Activated T-cell treated with anti-CD3 and anti-CD28 coated beads for 1 hour (primary cell): ENCODE results near the gene PARN.
A peak's percentile ranks its signal among the peaks of the same experiment; 100 is the strongest.
"Not testable (repeated sequence)": the region's sequence is repeated elsewhere in the genome, so short reads cannot be mapped to it uniquely, and the experiment has no call there.

ENCODE experiments used
- DNase-seq: peaks from one replicate; pipeline ENCODE4 v3.0.0-alpha.2; 2020; ENCODE audit warnings: low read depth

The PARN gene

GRCh38 chr16:14629919-14630619 lies at the start of gene PARN:
Gene PARN, minus strand, starts transcription at chr16:14630260. Its CDS starts 135 bp downstream, at chr16:14630125.
- DNase-seq: peak; percentile 96

- DNase-seq: no peak
Observed at GRCh38 chr16:14678748-14679497, 48.9 kb upstream of the PARN start.

- no peak for DNase-seq
Observed at GRCh38 chr16:14677627-14678026, 47.6 kb upstream of the PARN start.

- DNase-seq: no peak
Observed at GRCh38 chr16:14676633-14677032, 46.6 kb upstream of the PARN start.

- no peak for DNase-seq
Observed at GRCh38 chr16:14672403-14672971, 42.4 kb upstream of the PARN start.

- no peak for DNase-seq
Observed at GRCh38 chr16:14669776-14670175, 39.7 kb upstream of the PARN start.

GRCh38 chr16:14668556-14669223 lies 38.6 kb upstream of the PARN start:
- no peak for DNase-seq

GRCh38 chr16:14667347-14668266 lies 37.5 kb upstream of the PARN start:
- DNase-seq: no peak

GRCh38 chr16:14658063-14658462 lies 28.0 kb upstream of the PARN start:
- DNase-seq: no peak

GRCh38 chr16:14652726-14653125 lies 22.7 kb upstream of the PARN start:
- DNase-seq: no peak

GRCh38 chr16:14650629-14651028 lies 20.6 kb upstream of the PARN start:
- DNase-seq: no peak

GRCh38 chr16:14649816-14650215 lies 19.8 kb upstream of the PARN start:
- no peak for DNase-seq

GRCh38 chr16:14641926-14642325 lies 11.9 kb upstream of the PARN start:
- DNase-seq: no peak

- no peak for DNase-seq
Observed at GRCh38 chr16:14641206-14641605, 11.1 kb upstream of the PARN start.

- DNase-seq: no peak
Observed at GRCh38 chr16:14640538-14640937, 10.5 kb upstream of the PARN start.

- not testable (repeated sequence) for DNase-seq
Observed at GRCh38 chr16:14636951-14637240, 6.8 kb upstream of the PARN start.

GRCh38 chr16:14636179-14636950 lies 6.3 kb upstream of the PARN start:
- DNase-seq: not testable (repeated sequence)

GRCh38 chr16:14635395-14636165 lies 5.5 kb upstream of the PARN start:
- DNase-seq: no peak

GRCh38 chr16:14634389-14634725 lies 4.3 kb upstream of the PARN start:
- no peak for DNase-seq
